ENCODE results near the gene DLG5. TPM values are rescaled to one million over a fixed set of nuclear protein-coding genes. Genes with fewer than 3 reads are reported as not detected.

DLG5 gene
- total RNA-seq, 1 experiment from 2014 or later = 69.7 TPM

DNA sequence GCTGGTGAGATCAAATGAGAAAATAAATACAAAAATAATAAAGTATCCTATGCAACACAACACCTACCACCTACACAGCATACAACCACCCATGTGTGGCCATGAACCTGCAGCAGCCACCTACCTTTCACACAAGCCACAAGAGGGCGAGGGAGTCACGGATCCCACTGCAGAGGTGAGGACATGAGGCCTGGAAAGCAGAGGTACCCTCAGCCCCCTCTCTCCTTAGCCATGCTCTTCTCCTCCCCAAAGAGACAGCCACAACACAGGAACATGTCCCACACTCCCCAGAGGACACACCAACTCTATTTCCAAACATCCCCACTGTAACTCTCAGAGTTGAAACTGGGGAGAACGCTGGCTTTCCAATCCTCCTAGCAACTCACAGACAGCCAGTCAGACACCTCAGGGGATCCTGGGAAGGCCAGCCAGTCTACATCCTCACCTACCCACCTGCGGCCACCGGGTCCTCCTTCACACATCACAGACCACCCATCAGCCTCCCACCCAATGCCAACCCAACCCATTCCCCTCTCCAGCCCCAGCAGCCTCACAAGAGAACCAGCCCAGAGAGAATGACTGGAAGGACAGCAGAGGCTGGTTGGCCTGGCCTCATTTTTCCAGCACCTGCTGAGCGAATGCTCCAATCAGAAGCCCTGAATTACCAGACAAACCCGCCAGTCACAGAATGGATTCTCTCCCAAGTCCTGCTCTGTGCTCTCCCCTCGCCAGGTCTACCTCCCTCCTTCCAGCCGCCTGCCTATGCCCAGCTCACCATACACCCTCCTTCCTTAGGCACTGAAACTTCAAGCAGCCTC lies 18.4 kb downstream of the DLG5 start:
- Histone ChIP-seq H3K9me3 (no peaks in the 10 kb centered on the region), H3K27me3 (replicated peaks; ENCODE audit: control insufficient read depth, insufficient read depth, low read length) (no peaks in the 10 kb centered on the region), H3K4me3 (ENCODE audit: low read depth, low read length) (no peak overlapping the region), H3K4me1 (peaks cover 58% of the 10 kb centered on the region), H3K36me3 (ENCODE audit: control insufficient read depth, insufficient read depth, low read length) (no peaks in the 10 kb centered on the region)
- ChIA-PET POLR2A (no interaction called here), CTCF (interaction anchor here (0.6 to 1.5 kb wide), 4 partner anchors 8 to 18 kb away, joined by 3 to 5 read pairs (median 4); partner anchors contain the start of gene DLG5)
- BruUV-seq (replicated peaks) = no TSS peak
- TF ChIP-seq, protein P1, sequence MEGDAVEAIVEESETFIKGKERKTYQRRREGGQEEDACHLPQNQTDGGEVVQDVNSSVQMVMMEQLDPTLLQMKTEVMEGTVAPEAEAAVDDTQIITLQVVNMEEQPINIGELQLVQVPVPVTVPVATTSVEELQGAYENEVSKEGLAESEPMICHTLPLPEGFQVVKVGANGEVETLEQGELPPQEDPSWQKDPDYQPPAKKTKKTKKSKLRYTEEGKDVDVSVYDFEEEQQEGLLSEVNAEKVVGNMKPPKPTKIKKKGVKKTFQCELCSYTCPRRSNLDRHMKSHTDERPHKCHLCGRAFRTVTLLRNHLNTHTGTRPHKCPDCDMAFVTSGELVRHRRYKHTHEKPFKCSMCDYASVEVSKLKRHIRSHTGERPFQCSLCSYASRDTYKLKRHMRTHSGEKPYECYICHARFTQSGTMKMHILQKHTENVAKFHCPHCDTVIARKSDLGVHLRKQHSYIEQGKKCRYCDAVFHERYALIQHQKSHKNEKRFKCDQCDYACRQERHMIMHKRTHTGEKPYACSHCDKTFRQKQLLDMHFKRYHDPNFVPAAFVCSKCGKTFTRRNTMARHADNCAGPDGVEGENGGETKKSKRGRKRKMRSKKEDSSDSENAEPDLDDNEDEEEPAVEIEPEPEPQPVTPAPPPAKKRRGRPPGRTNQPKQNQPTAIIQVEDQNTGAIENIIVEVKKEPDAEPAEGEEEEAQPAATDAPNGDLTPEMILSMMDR (IDR thresholded peaks at IDR 0.05; ENCODE audit: insufficient read depth in 1 of 2, low read depth in 1 of 2, low read length in 1 of 2, severe bottlenecking in 1 of 2, unreplicated experiment in 1 of 2) = peak; percentile 41 to 58
- Mint-ChIP-seq H3K9me3 (ENCODE audit: unreplicated experiment) (no peaks in the 10 kb centered on the region), H3K4me3 (ENCODE audit: unreplicated experiment) (peak overlapping the region; percentile 23), H3K36me3 (ENCODE audit: insufficient read depth, unreplicated experiment) (peaks cover 32% of the 10 kb centered on the region), H3K27ac (ENCODE audit: unreplicated experiment) (peak overlapping the region; percentile 99), H3K4me1 (ENCODE audit: low read depth, unreplicated experiment) (peaks cover 48% of the 10 kb centered on the region), H3K27me3 (ENCODE audit: insufficient read depth, unreplicated experiment) (no peaks in the 10 kb centered on the region)
- peak; percentile 56 for DNase-seq
- intact Hi-C loops (cut with micrococcal nuclease; ENCODE audit: unreplicated experiment) = loop anchor here (2.0 to 5.0 kb wide), 2 partner anchors 61 to 67 kb away; no protein-coding TSS in a partner anchor

DNA sequence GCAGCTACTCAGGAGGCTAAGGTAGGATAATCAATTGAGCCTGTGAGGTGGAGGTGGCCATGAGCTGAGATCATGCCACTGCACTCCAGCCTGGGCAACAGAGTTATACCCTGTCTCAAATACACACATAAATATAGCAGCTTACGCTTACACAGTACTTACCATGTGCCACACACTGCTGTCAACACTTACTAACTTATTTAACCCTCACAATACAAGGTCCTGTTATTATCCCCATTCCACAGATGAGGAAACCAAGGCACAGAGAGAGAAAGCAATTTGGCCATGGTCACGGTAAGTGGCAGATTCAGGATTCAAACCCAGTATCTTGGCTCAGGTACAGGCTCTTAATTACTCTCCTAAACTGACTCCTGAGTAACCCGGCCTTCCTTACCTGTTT lies 19.1 kb downstream of the DLG5 start:
- no peaks in the 10 kb centered on the region for H3K27me3 Mint-ChIP-seq (ENCODE audit: insufficient read depth, unreplicated experiment)
- intact Hi-C loops (cut with micrococcal nuclease; ENCODE audit: unreplicated experiment) = loop anchor here (5.0 kb wide), 1 partner anchor 60 kb away; no protein-coding TSS in a partner anchor
- no peak overlapping the region for H3K27ac Mint-ChIP-seq (ENCODE audit: unreplicated experiment)
- BruUV-seq (replicated peaks) = no TSS peak
- no peak overlapping the region for H3K4me3 Mint-ChIP-seq (ENCODE audit: unreplicated experiment)
- H3K4me3 ChIP-seq (ENCODE audit: low read depth, low read length) = no peak overlapping the region
- H3K9me3 ChIP-seq = no peaks in the 10 kb centered on the region
- H3K9me3 Mint-ChIP-seq (ENCODE audit: unreplicated experiment) = no peaks in the 10 kb centered on the region
- DNase-seq = no peak
- peaks cover 48% of the 10 kb centered on the region for H3K4me1 Mint-ChIP-seq (ENCODE audit: low read depth, unreplicated experiment)
- H3K36me3 ChIP-seq (ENCODE audit: control insufficient read depth, insufficient read depth, low read length) = no peaks in the 10 kb centered on the region
- peaks cover 32% of the 10 kb centered on the region for H3K36me3 Mint-ChIP-seq (ENCODE audit: insufficient read depth, unreplicated experiment)
- ChIA-PET POLR2A (no interaction called here), CTCF (no interaction called here)
- TF ChIP-seq, protein P1 (IDR thresholded peaks at IDR 0.05; ENCODE audit: insufficient read depth in 1 of 2, low read depth in 1 of 2, low read length in 1 of 2, severe bottlenecking in 1 of 2, unreplicated experiment in 1 of 2) = no peak
- H3K4me1 ChIP-seq = peaks cover 59% of the 10 kb centered on the region
- H3K27me3 ChIP-seq (replicated peaks; ENCODE audit: control insufficient read depth, insufficient read depth, low read length) = no peaks in the 10 kb centered on the region

DNA sequence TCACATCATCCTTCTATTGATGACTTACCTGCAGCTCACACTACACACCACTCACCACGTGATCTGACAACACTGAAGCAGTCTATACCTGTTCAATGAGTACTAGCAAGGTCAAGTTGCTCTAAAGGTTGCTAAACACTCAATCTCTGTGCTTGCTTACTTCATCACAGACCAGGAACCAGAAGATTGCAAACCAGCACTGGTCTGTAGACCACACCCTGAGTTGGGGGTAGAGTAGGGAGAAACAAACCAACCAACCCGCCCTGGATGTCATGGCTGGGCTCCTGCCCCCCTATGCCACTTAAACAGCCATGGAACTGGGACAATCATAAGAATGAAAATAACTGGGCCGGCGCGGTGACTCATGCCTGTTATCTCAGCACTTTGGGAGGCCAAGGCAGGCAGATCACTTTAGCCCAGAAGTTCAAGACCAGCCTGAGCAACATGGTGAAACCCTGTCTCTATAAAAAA lies 19.6 kb downstream of the DLG5 start:
- H3K27me3 ChIP-seq (replicated peaks; ENCODE audit: control insufficient read depth, insufficient read depth, low read length) = no peaks in the 10 kb centered on the region
- H3K36me3 ChIP-seq (ENCODE audit: control insufficient read depth, insufficient read depth, low read length) = no peaks in the 10 kb centered on the region
- ChIA-PET CTCF (no interaction called here), POLR2A (no interaction called here)
- H3K27ac Mint-ChIP-seq (ENCODE audit: unreplicated experiment) = no peak overlapping the region
- peaks cover 53% of the 10 kb centered on the region for H3K4me1 Mint-ChIP-seq (ENCODE audit: low read depth, unreplicated experiment)
- H3K27me3 Mint-ChIP-seq (ENCODE audit: insufficient read depth, unreplicated experiment) = no peaks in the 10 kb centered on the region
- no peaks in the 10 kb centered on the region for H3K9me3 ChIP-seq
- peaks cover 64% of the 10 kb centered on the region for H3K4me1 ChIP-seq
- BruUV-seq (replicated peaks) = no TSS peak
- peaks cover 36% of the 10 kb centered on the region for H3K36me3 Mint-ChIP-seq (ENCODE audit: insufficient read depth, unreplicated experiment)
- no peak for DNase-seq
- H3K4me3 ChIP-seq (ENCODE audit: low read depth, low read length) = no peak overlapping the region
- intact Hi-C loops (cut with micrococcal nuclease; ENCODE audit: unreplicated experiment) = loop anchor here (5.0 kb wide), 1 partner anchor 60 kb away; no protein-coding TSS in a partner anchor
- H3K9me3 Mint-ChIP-seq (ENCODE audit: unreplicated experiment) = no peaks in the 10 kb centered on the region
- H3K4me3 Mint-ChIP-seq (ENCODE audit: unreplicated experiment) = no peak overlapping the region
- TF ChIP-seq, protein P1 (IDR thresholded peaks at IDR 0.05; ENCODE audit: insufficient read depth in 1 of 2, low read depth in 1 of 2, low read length in 1 of 2, severe bottlenecking in 1 of 2, unreplicated experiment in 1 of 2) = no peak

Data from Caco-2 (cell line).